WTC11 (cell line): Measurements from ENCODE around the gene PPP1R1B. TPM values are rescaled to one million over a fixed set of nuclear protein-coding genes. Genes with fewer than 3 reads are reported as not detected.

Experiments
- ATAC-seq: fragments of 200-7000 bp; cut with Tn5 transposase; 2 replicates; pipeline ENCODE4 v1.10.0; 2021; ENCODE audit warnings: mild to moderate bottlenecking, moderate library complexity
- CTCF ChIA-PET: fragments of 300-600 bp; sonication (Branson Sonifier 250); formaldehyde crosslinking; loops from one replicate; lab custom pipeline; 2021; ENCODE audit warnings: antibody characterized with exemption; lab: Charles Lee
- POLR2A ChIA-PET: fragments of 350-600 bp; sonication (Branson Sonifier 250); formaldehyde crosslinking; loops from one replicate; lab custom pipeline; 2021; ENCODE audit warnings: antibody characterized with exemption; lab: Charles Lee
- DNase-seq: peaks from one replicate; pipeline ENCODE4 v3.0.0; 2021; ENCODE audit warnings: low spot score
- H3K27ac Mint-ChIP-seq: 2 replicates; pipeline ENCODE4 v1.8.0; 2021; ENCODE audit warnings: mixed read lengths
- H3K27me3 Mint-ChIP-seq: 2 replicates; pipeline ENCODE4 v1.8.0; 2021; ENCODE audit warnings: low read depth, mild to moderate bottlenecking, moderate library complexity, mixed read lengths
- H3K36me3 Mint-ChIP-seq: 2 replicates; pipeline ENCODE4 v1.8.0; 2021; ENCODE audit warnings: mixed read lengths
- H3K4me1 Mint-ChIP-seq: 2 replicates; pipeline ENCODE4 v1.8.0; 2022; ENCODE audit warnings: mixed read lengths
- H3K4me3 Mint-ChIP-seq: 2 replicates; pipeline ENCODE4 v1.8.0; 2021; ENCODE audit warnings: mild to moderate bottlenecking, moderate library complexity, mixed read lengths
- H3K9me3 Mint-ChIP-seq: 2 replicates; pipeline ENCODE4 v1.8.0; 2021; ENCODE audit warnings: mixed read lengths
- CDX4 ChIP-seq: fragments of 250-450 bp; sonication (Bioruptor Pico); IDR thresholded peaks from 2 replicates; pipeline ENCODE4 v1.9.0; 2021; ENCODE audit warnings: moderate library complexity, mild to moderate bottlenecking, inconsistent platforms, borderline replicate concordance
- ETV6 ChIP-seq: sonication (generic); formaldehyde crosslinking; IDR thresholded peaks from 2 replicates; pipeline ENCODE4 v1.8.1; 2022; ENCODE audit warnings: mild to moderate bottlenecking, missing genetic modification reagents
- FOXP1 ChIP-seq: sonication (generic); formaldehyde crosslinking; IDR thresholded peaks from 2 replicates; pipeline ENCODE4 v1.8.0; 2022; ENCODE audit warnings: missing genetic modification reagents, mild to moderate bottlenecking, moderate library complexity, borderline replicate concordance
- IRF2 ChIP-seq: sonication (generic); formaldehyde crosslinking; IDR thresholded peaks from 2 replicates; pipeline ENCODE4 v1.8.0; 2022; ENCODE audit warnings: low read depth, missing genetic modification reagents, borderline replicate concordance
- NR2C2 ChIP-seq: sonication (generic); formaldehyde crosslinking; IDR thresholded peaks from 2 replicates; pipeline ENCODE4 v1.8.0; 2022; ENCODE audit warnings: mild to moderate bottlenecking, missing genetic modification reagents
- NR3C1 ChIP-seq: sonication (generic); formaldehyde crosslinking; conservative IDR thresholded peaks from 2 replicates; pipeline ENCODE4 v1.8.1; 2023; ENCODE audit warnings: low read depth, mild to moderate bottlenecking, missing genetic modification reagents
- TCF7 ChIP-seq: sonication (generic); formaldehyde crosslinking; IDR thresholded peaks from 2 replicates; pipeline ENCODE4 v1.8.0; 2022; ENCODE audit warnings: mild to moderate bottlenecking, low read depth, missing genetic modification reagents, moderate library complexity
- TEAD1 ChIP-seq: sonication (generic); formaldehyde crosslinking; IDR thresholded peaks from 2 replicates; pipeline ENCODE4 v1.8.0; 2022; ENCODE audit warnings: mild to moderate bottlenecking, missing genetic modification reagents
- ZBTB43 ChIP-seq: sonication (generic); formaldehyde crosslinking; IDR thresholded peaks from 2 replicates; pipeline ENCODE4 v1.8.1; 2023; ENCODE audit warnings: mild to moderate bottlenecking, missing genetic modification reagents
- ZMAT4 ChIP-seq: fragments of 250-450 bp; sonication (Bioruptor Pico); IDR thresholded peaks from 2 replicates; pipeline ENCODE4 v1.9.0; 2021; ENCODE audit warnings: mild to moderate bottlenecking
- ZNF121 ChIP-seq: sonication (generic); formaldehyde crosslinking; IDR thresholded peaks from 2 replicates; pipeline ENCODE4 v1.8.0; 2023; ENCODE audit warnings: missing genetic modification reagents
- ZNF138 ChIP-seq: sonication (generic); formaldehyde crosslinking; conservative IDR thresholded peaks from 2 replicates; pipeline ENCODE4 v1.8.1; 2022; ENCODE audit warnings: mild to moderate bottlenecking, moderate library complexity, missing genetic modification reagents
- ZNF263 ChIP-seq: sonication (generic); formaldehyde crosslinking; IDR thresholded peaks from 2 replicates; pipeline ENCODE4 v1.8.1; 2022; ENCODE audit warnings: low read depth, mild to moderate bottlenecking, moderate library complexity, missing genetic modification reagents
- ZNF425 ChIP-seq: fragments of 250-450 bp; sonication (Bioruptor Pico); conservative IDR thresholded peaks from 2 replicates; pipeline ENCODE4 v1.9.0; 2021; ENCODE audit warnings: mild to moderate bottlenecking
- total RNA-seq: library from RNA; stranded (reverse); gene quantifications from 3 replicates; pipeline ENCODE4 v1.2.3, GENCODE V29; 2021
- TF ChIP-seq, protein P1 (sequence below): sonication (generic); formaldehyde crosslinking; IDR thresholded peaks from 2 replicates; pipeline ENCODE4 v1.8.1; 2023; ENCODE audit warnings: mild to moderate bottlenecking, moderate library complexity, missing genetic modification reagents

Gene PPP1R1B
- total RNA-seq, 1 experiment from 2014 or later: 20.5 TPM

DNA sequence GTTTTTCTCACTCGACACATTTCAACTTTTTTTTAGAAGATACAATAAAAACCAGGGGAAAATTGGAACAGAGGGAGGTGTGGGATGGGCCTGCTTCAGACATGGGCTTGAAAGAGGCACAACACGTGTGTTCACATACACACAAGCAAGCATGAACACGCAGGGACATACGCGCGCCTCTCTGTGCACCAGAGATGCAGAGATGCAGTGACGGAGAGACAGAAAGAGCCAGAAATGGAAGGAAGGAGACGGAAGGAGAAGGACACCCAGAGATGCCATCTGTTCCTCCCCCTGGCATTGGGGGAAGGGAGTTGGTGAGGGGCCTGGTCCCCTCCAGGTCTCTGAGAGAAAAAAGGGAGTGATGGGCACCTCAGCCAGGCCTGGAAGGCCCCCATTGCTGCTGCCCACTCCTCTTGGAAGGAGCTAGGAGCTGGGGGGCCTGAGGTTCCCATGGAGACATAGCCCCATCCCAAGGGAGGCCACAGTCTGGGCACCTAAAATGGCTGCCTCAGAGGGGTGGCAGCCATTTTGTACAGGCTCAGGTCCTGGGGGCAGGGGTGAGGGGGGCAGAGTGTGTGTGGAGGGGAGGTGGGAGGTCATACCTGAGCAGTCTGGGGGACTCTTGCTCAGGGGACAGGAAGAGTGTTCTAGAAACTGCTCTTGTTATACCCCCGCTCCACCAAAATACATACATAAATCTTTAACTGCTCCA is 15.2 kb upstream of the PPP1R1B start (continued):
- TF ChIP-seq ZNF425 (CRISPR knock-in tag) (no peak), ZNF138 (no peak)

DNA sequence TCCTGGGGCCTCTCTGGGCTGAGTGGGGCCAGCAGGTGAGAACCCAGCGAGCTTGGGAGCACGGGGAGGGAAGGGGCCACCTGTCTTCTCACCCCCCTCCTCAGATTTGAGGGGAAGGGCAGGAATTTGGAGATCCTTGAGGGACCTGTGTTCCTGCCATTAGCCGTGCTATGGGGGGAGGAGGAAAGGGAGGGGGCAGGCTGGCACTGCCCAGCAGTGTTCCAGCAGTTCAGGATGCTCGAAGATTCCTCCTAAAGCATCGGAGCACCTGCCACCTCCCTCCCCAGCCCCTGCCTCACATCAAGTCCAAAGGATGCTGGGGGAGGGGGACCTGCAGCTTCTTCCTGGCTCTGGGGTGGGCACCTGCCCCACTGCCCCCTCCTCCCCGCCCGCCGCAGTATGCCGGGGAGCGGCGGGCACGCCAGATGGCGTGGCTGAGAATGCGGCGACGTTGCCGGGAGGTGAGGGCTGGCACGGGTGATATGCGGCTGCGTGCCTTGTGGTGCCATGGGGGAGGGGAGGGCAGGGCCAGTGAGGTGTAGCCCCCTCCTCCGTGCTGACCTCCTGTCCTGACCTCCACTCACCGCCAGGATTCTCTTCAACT is 14.4 kb upstream of the PPP1R1B start:
- peaks cover 8% of the 10 kb centered on the region for H3K4me1 Mint-ChIP-seq
- H3K27ac Mint-ChIP-seq: no peak overlapping the region
- POLR2A ChIA-PET: interaction anchor here (0.6 kb wide), 1 partner anchor 413 kb away, joined by 3 read pairs; no protein-coding TSS in a partner anchor

DNA sequence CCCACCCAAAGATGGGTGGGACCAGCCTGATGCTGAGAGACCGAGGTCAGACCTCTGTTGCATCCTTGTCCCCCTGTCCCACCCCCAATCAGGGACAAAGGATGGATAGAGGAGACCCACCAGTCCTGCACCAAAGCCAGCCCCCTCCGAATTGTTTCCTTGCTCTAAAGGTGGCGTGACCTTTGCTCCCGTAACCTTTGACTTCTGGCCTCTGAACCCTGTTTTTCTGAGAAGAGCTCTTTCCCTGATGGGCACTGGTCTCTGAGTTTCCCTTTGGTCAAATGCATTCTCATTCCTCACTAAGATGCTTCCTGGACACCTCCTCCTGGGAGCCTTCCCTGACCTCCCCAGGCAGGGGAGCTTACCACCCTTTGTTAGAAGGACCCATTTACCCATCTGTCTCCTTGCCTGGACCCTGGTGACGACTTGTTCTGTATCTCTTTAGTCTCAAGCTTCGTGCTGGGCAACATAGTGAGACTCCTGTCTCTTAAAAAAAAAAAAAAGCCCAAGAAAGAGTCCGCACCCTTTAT is 13.8 kb upstream of the PPP1R1B start:
- ATAC-seq: no peak
- Mint-ChIP-seq H3K36me3 (no peaks in the 10 kb centered on the region), H3K27ac (no peak overlapping the region), H3K9me3 (no peaks in the 10 kb centered on the region), H3K27me3 (peaks cover 88% of the 10 kb centered on the region), H3K4me3 (no peak overlapping the region), H3K4me1 (peaks cover 7% of the 10 kb centered on the region)
- no peak for TF ChIP-seq ZMAT4 (CRISPR knock-in tag)
- TF ChIP-seq NR2C2: 0 out of 2 replicates have a peak, but pooled peaks have one; percentile 19
- ChIA-PET CTCF (interaction anchor here (0.7 to 3.5 kb wide), 7 partner anchors 10 to 66 kb away, joined by 3 to 43 read pairs (median 7); no protein-coding TSS in a partner anchor), POLR2A (interaction anchor here (0.6 kb wide), 1 partner anchor 413 kb away, joined by 3 read pairs; no protein-coding TSS in a partner anchor)
- DNase-seq: no peak

More for the DNA sequence above, 14.4 kb upstream of the PPP1R1B start:
- CTCF ChIA-PET: interaction anchor here (0.7 to 3.4 kb wide), 6 partner anchors 8 to 65 kb away, joined by 3 to 43 read pairs (median 7); no protein-coding TSS in a partner anchor
- Mint-ChIP-seq H3K27me3 (peaks cover 91% of the 10 kb centered on the region), H3K4me3 (no peak overlapping the region)
- DNase-seq: no peak
- TF ChIP-seq TEAD1 (no peak), IRF2 (CRISPR knock-in tag) (no peak), ZNF263 (CRISPR knock-in tag) (no peak), ZNF121 (CRISPR knock-in tag) (no peak), CDX4 (CRISPR knock-in tag) (no peak), TCF7 (CRISPR knock-in tag) (no peak), ETV6 (no peak), ZBTB43 (CRISPR knock-in tag) (no peak), NR3C1 (CRISPR knock-in tag) (no peak), FOXP1 (no peak)
- TF ChIP-seq, protein P1, sequence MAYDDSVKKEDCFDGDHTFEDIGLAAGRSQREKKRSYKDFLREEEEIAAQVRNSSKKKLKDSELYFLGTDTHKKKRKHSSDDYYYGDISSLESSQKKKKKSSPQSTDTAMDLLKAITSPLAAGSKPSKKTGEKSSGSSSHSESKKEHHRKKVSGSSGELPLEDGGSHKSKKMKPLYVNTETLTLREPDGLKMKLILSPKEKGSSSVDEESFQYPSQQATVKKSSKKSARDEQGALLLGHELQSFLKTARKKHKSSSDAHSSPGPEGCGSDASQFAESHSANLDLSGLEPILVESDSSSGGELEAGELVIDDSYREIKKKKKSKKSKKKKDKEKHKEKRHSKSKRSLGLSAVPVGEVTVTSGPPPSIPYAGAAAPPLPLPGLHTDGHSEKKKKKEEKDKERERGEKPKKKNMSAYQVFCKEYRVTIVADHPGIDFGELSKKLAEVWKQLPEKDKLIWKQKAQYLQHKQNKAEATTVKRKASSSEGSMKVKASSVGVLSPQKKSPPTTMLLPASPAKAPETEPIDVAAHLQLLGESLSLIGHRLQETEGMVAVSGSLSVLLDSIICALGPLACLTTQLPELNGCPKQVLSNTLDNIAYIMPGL (CRISPR knock-in tag): no peak
- TF ChIP-seq, all 79 proteins: peak for 0
- no peak for ATAC-seq
- H3K9me3 Mint-ChIP-seq: no peaks in the 10 kb centered on the region
- no peaks in the 10 kb centered on the region for H3K36me3 Mint-ChIP-seq
